ENCODE results near the gene LRRC8C.
"Not testable (repeated sequence)": the region's sequence is repeated elsewhere in the genome, so short reads cannot be mapped to it uniquely, and the experiment has no call there.

Gene LRRC8C

GRCh38 chr1:89607586-89608318, 25.2 kb upstream of the LRRC8C start:
- no peak for DNase-seq (ENCODE audit: low read depth in 2 of 2)

- peak; percentile 50 to 53 for DNase-seq (ENCODE audit: low read depth in 2 of 2)
Measured at GRCh38 chr1:89608319-89608983, 24.5 kb upstream of the LRRC8C start.

GRCh38 chr1:89608984-89609725, 23.8 kb upstream of the LRRC8C start:
- DNase-seq (ENCODE audit: low read depth in 2 of 2) = no peak

GRCh38 chr1:89609781-89610456, 23.0 kb upstream of the LRRC8C start:
- no peak for DNase-seq (ENCODE audit: low read depth in 2 of 2)

- DNase-seq (ENCODE audit: low read depth in 2 of 2) = no peak
Measured at GRCh38 chr1:89610457-89611011, 22.4 kb upstream of the LRRC8C start.

- no peak for DNase-seq (ENCODE audit: low read depth in 2 of 2)
Measured at GRCh38 chr1:89611721-89612120, 21.2 kb upstream of the LRRC8C start.

GRCh38 chr1:89613928-89614327, 19.0 kb upstream of the LRRC8C start:
- DNase-seq (ENCODE audit: low read depth in 2 of 2) = no peak

- DNase-seq (ENCODE audit: low read depth in 2 of 2) = no peak
Measured at GRCh38 chr1:89615676-89616598, 17.0 kb upstream of the LRRC8C start.

- no peak for DNase-seq (ENCODE audit: low read depth in 2 of 2)
Measured at GRCh38 chr1:89616844-89617627, 15.9 kb upstream of the LRRC8C start.

GRCh38 chr1:89620664-89621063, 12.3 kb upstream of the LRRC8C start:
- no peak for DNase-seq (ENCODE audit: low read depth in 2 of 2)

GRCh38 chr1:89622895-89623294, 10.0 kb upstream of the LRRC8C start:
- DNase-seq (ENCODE audit: low read depth in 2 of 2) = no peak

GRCh38 chr1:89624314-89624713, 8.6 kb upstream of the LRRC8C start:
- DNase-seq (ENCODE audit: low read depth in 2 of 2) = no peak

GRCh38 chr1:89624715-89625323, 8.1 kb upstream of the LRRC8C start:
- DNase-seq (ENCODE audit: low read depth in 2 of 2) = no peak

- no peak for DNase-seq (ENCODE audit: low read depth in 2 of 2)
Measured at GRCh38 chr1:89627596-89627962, 5.3 kb upstream of the LRRC8C start.

- DNase-seq (ENCODE audit: low read depth in 2 of 2) = no peak
Measured at GRCh38 chr1:89629146-89629545, 3.8 kb upstream of the LRRC8C start.

GRCh38 chr1:89629600-89629999, 3.3 kb upstream of the LRRC8C start:
- DNase-seq (ENCODE audit: low read depth in 2 of 2) = not testable (repeated sequence)

- no peak for DNase-seq (ENCODE audit: low read depth in 2 of 2)
Measured at GRCh38 chr1:89630048-89630447, 2.9 kb upstream of the LRRC8C start.

GRCh38 chr1:89631816-89632656, 884 bp upstream of the LRRC8C start:
- no peak for DNase-seq (ENCODE audit: low read depth in 2 of 2)
